HCT116 (cell line): ENCODE data around the gene MAPKAP1.

Source experiments
- CEBPB ChIP-seq: IDR thresholded peaks from 2 replicates; pipeline ENCODE4 v1.6.1; 2012; ENCODE audit warnings: low read depth
- CTCF ChIP-seq, 3 experiments: fragments of 200-600 bp in 1 of 3; sonication (generic) in 1 of 3; IDR thresholded peaks in 2 of 3; conservative IDR thresholded peaks in 1 of 3; 2 replicates each; pipeline ENCODE4 v1.5.1; 2012 to 2017; ENCODE audit warnings: low read depth in 2 of 3, low read length in 2 of 3, antibody characterized with exemption in 1 of 3, borderline replicate concordance in 1 of 3, control low read depth in 1 of 3, mild to moderate bottlenecking in 1 of 3, mixed read lengths in 1 of 3, mixed run types in 1 of 3, moderate library complexity in 1 of 3; ENCODE audit not compliant: insufficient read depth in 1 of 3
- EZH2 ChIP-seq: fragments of 200-600 bp; sonication (generic); IDR thresholded peaks from 2 replicates; pipeline ENCODE4 v1.6.1; 2017; ENCODE audit warnings: antibody characterized with exemption, mixed run types
- FOSL1 ChIP-seq: IDR thresholded peaks from 2 replicates; pipeline ENCODE4 v1.6.1; 2012; ENCODE audit warnings: low read depth
- YY1 ChIP-seq: IDR thresholded peaks from 2 replicates; pipeline ENCODE4 v1.6.1; 2011; ENCODE audit warnings: low read length, low read depth, moderate library complexity, mild to moderate bottlenecking; ENCODE audit not compliant: insufficient replicate concordance; ENCODE audit errors: extremely low read depth

DNA sequence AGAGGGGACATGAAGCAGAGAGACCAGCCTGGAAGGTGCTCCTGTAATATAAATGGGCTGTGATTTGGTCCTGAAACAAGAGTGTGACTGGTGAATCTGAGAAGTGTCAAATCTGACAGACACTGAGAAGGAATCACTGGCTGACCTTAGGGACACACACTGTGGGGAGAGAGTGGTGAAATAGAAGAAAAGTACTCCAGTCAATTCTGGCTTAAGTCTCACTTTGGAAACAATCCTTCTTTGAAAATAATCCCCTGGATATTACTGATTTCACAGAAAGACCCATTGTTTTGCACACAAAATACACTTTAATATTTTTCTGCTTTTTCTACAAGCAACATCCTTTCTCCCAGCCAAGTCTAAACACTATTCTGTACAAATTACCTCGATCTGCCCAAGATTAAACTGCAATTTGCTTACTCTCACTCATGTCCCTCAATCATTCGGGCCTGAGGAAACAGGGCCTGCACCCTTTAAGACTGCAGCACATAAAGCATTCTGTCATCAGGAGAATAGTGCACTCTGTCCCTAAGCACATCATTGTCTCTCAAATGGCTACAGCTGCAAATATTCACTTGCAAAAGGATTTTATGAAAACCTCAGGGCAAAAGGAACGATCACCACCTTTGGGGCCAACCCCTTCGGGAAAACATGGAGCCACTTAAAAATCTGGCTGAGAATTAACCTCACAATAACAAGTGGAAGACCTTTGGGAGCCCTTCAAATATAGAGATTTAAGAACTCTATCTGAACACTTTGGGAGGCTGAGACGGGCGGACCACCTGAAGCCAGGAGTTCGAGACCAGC is 68.6 kb downstream of the MAPKAP1 start:
- TF ChIP-seq FOSL1 = no peak
- no peak for TF ChIP-seq CEBPB
- no peak for TF ChIP-seq CTCF (IDR thresholded peaks at IDR 0.05 in 2 of 3, conservative IDR thresholded peaks at IDR 0.05 in 1 of 3; ENCODE audit: borderline replicate concordance in 1 of 3, insufficient read depth in 1 of 3, low read depth in 2 of 3, low read length in 2 of 3)
- no peak for TF ChIP-seq YY1
- no peak for TF ChIP-seq EZH2
